ENCODE results near the gene SLCO3A1. TPM values are rescaled to one million over a fixed set of nuclear protein-coding genes. Genes with fewer than 3 reads are reported as not detected.

The SLCO3A1 gene
- total RNA-seq, 1 experiment from 2014 or later: 5.1 TPM

- Histone ChIP-seq H3K36me3 (ENCODE audit: control insufficient read depth in 1 of 2, insufficient read depth in 2 of 2, low read length in 2 of 2) (no peaks in the 10 kb centered on the region), H3K27ac (ENCODE audit: low read depth, low read length) (no peak overlapping the region), H3K9ac (ENCODE audit: low read length) (no peak overlapping the region), H4K20me1 (ENCODE audit: insufficient read depth) (no peaks in the 10 kb centered on the region), H3K4me3 (replicated peaks in 1 of 2; ENCODE audit: low read depth in 1 of 2, low read length in 2 of 2) (no peak overlapping the region), H3K27me3 (ENCODE audit: insufficient read depth, low read length) (no peaks in the 10 kb centered on the region), H2AFZ (ENCODE audit: low read depth, low read length, poor library complexity, severe bottlenecking) (no peak overlapping the region), H3K9me2 (ENCODE audit: insufficient read depth) (no peaks in the 10 kb centered on the region), H3K9me3 (ENCODE audit: control insufficient read depth in 1 of 2, insufficient read depth in 1 of 2, low read depth in 1 of 2, low read length in 2 of 2) (no peaks in the 10 kb centered on the region), H3K4me1 (ENCODE audit: control insufficient read depth in 1 of 2, insufficient read depth in 2 of 2, low read length in 2 of 2) (peaks cover 4 to 8% of the 10 kb centered on the region in 2 experiments; a peak in 3 of 4 replicates), H3K79me2 (ENCODE audit: insufficient read depth, low read length) (no peaks in the 10 kb centered on the region), H3K4me2 (ENCODE audit: low read length) (no peak overlapping the region)
- ATAC-seq: no peak
- DNase-seq (ENCODE audit: low read depth, low spot score): no peak
- ChIA-PET RAD21 (ENCODE audit: low non-redundant PET in 1 of 2, low total read pairs in 2 of 2, uncharacterized antibody in 2 of 2, unreplicated experiment in 2 of 2) (no interaction called here), CTCF (no interaction called here), POLR2A (no interaction called here)
- BruUV-seq (replicated peaks): no TSS peak
- intact Hi-C loops (cut with micrococcal nuclease): no loop called here
- TF ChIP-seq YY1 (IDR thresholded peaks at IDR 0.05; ENCODE audit: extremely low read depth, insufficient replicate concordance, low read depth, low read length) (no peak), POLR2A (IDR thresholded peaks at IDR 0.05; ENCODE audit: borderline replicate concordance, extremely low read depth, insufficient read depth, insufficient read length) (no peak), ELF1 (IDR thresholded peaks at IDR 0.05; ENCODE audit: borderline replicate concordance, low read depth) (no peak), SP1 (IDR thresholded peaks at IDR 0.05; ENCODE audit: low read depth) (no peak), ZNF274 (IDR thresholded peaks at IDR 0.05; ENCODE audit: low read depth, low read length) (no peak), JUND (IDR thresholded peaks at IDR 0.05) (no peak), EGR1 (IDR thresholded peaks at IDR 0.05; ENCODE audit: low read depth) (no peak), EZH2phosphoT487 (IDR thresholded peaks at IDR 0.05; ENCODE audit: borderline replicate concordance) (no peak), CEBPB (IDR thresholded peaks at IDR 0.05; ENCODE audit: low read depth) (no peak), SIN3A (IDR thresholded peaks at IDR 0.05; ENCODE audit: low read depth) (no peak), ZFX (IDR thresholded peaks at IDR 0.05) (no peak), TCF7L2 (IDR thresholded peaks at IDR 0.05; ENCODE audit: borderline replicate concordance, extremely low read depth, insufficient read depth, insufficient read length) (no peak), FOSL1 (IDR thresholded peaks at IDR 0.05; ENCODE audit: low read depth) (no peak), POLR2AphosphoS5 (IDR thresholded peaks at IDR 0.05; ENCODE audit: low read depth, low read length) (no peak), EZH2 (IDR thresholded peaks at IDR 0.05) (no peak), ATF3 (IDR thresholded peaks at IDR 0.05) (no peak), REST (IDR thresholded peaks at IDR 0.05; ENCODE audit: low read depth) (no peak)
- TF ChIP-seq, protein P1, sequence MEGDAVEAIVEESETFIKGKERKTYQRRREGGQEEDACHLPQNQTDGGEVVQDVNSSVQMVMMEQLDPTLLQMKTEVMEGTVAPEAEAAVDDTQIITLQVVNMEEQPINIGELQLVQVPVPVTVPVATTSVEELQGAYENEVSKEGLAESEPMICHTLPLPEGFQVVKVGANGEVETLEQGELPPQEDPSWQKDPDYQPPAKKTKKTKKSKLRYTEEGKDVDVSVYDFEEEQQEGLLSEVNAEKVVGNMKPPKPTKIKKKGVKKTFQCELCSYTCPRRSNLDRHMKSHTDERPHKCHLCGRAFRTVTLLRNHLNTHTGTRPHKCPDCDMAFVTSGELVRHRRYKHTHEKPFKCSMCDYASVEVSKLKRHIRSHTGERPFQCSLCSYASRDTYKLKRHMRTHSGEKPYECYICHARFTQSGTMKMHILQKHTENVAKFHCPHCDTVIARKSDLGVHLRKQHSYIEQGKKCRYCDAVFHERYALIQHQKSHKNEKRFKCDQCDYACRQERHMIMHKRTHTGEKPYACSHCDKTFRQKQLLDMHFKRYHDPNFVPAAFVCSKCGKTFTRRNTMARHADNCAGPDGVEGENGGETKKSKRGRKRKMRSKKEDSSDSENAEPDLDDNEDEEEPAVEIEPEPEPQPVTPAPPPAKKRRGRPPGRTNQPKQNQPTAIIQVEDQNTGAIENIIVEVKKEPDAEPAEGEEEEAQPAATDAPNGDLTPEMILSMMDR (IDR thresholded peaks at IDR 0.05 in 2 of 3, conservative IDR thresholded peaks at IDR 0.05 in 1 of 3; ENCODE audit: borderline replicate concordance in 1 of 3, insufficient read depth in 1 of 3, low read depth in 2 of 3, low read length in 2 of 3): no peak
- TF ChIP-seq, protein P2, sequence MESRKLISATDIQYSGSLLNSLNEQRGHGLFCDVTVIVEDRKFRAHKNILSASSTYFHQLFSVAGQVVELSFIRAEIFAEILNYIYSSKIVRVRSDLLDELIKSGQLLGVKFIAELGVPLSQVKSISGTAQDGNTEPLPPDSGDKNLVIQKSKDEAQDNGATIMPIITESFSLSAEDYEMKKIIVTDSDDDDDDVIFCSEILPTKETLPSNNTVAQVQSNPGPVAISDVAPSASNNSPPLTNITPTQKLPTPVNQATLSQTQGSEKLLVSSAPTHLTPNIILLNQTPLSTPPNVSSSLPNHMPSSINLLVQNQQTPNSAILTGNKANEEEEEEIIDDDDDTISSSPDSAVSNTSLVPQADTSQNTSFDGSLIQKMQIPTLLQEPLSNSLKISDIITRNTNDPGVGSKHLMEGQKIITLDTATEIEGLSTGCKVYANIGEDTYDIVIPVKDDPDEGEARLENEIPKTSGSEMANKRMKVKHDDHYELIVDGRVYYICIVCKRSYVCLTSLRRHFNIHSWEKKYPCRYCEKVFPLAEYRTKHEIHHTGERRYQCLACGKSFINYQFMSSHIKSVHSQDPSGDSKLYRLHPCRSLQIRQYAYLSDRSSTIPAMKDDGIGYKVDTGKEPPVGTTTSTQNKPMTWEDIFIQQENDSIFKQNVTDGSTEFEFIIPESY (IDR thresholded peaks at IDR 0.05; ENCODE audit: extremely low read depth, insufficient replicate concordance, low read length): no peak
- TF ChIP-seq, protein P3, sequence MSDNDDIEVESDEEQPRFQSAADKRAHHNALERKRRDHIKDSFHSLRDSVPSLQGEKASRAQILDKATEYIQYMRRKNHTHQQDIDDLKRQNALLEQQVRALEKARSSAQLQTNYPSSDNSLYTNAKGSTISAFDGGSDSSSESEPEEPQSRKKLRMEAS (IDR thresholded peaks at IDR 0.05): no peak
Observed at GRCh38 chr15:92118936-92119325, 265.4 kb downstream of the SLCO3A1 start.

Data from HCT116 (cell line).